Erythroblast (primary cell): ENCODE results near the gene POLR1G.

Experiments
- DNase-seq, 2 experiments: peaks; one replicate each; lab custom pipeline; 2025; lab: John Stamatoyannopoulos, UW
- GATA1 ChIP-seq: IDR thresholded peaks from 2 replicates; pipeline ENCODE4 v1.6.1; 2011; ENCODE audit warnings: low read depth, mild to moderate bottlenecking, control low read depth, low read length, moderate library complexity
- POLR2A ChIP-seq: IDR thresholded peaks from 2 replicates; pipeline ENCODE4 v1.6.1; 2011; ENCODE audit warnings: mild to moderate bottlenecking, low read length

The POLR1G gene, protein sequence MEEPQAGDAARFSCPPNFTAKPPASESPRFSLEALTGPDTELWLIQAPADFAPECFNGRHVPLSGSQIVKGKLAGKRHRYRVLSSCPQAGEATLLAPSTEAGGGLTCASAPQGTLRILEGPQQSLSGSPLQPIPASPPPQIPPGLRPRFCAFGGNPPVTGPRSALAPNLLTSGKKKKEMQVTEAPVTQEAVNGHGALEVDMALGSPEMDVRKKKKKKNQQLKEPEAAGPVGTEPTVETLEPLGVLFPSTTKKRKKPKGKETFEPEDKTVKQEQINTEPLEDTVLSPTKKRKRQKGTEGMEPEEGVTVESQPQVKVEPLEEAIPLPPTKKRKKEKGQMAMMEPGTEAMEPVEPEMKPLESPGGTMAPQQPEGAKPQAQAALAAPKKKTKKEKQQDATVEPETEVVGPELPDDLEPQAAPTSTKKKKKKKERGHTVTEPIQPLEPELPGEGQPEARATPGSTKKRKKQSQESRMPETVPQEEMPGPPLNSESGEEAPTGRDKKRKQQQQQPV

DNA sequence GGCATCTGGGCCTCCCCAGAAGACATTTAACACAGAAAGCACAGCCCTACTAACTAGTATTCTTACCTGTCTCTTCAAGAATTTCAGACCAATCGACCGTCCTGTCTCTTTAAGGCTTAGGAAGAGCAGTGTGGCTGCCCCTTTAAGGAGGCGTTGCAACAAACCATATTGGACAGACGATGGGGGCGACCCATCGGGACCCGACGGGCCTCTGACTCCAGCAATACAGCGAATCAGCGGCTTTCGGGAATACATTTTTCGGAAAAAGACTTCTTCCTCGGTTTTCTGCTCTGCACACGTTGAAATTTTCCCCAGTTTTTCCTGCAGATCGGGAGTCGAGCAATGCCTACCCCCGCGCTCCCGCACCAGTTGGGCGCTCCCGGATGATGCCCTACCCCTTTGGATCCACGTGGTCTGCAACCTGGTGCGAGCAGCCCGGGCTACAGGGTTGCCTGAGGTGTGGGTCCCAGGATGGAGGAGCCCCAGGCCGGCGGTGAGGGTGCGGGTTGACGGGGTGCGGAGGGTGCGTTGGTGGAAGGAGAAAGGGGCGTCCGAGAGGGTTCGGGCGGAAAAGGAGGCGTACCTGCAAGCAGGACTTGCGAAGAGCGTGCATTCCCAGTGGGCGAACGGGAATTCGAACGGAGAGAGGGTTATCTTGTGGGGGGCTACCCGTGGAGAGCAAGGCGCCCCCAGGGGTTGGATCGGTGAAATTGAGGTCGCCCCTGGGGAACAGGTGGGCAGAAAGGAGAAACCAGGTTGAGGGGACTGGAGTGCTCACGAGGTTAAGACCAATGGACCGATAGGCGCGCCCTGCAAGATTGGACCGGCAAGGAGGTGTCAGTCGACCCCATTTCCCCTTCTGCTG lies at the start of gene POLR1G:
POLR1G (plus strand) TSS at position 419 of the 865 bp plus-strand sequence; CDS start at position 472, 53 bp downstream.
- peak; percentile 88 to 91 for DNase-seq
- TF ChIP-seq GATA1 (no peak), POLR2A (peak; percentile 26)

DNA sequence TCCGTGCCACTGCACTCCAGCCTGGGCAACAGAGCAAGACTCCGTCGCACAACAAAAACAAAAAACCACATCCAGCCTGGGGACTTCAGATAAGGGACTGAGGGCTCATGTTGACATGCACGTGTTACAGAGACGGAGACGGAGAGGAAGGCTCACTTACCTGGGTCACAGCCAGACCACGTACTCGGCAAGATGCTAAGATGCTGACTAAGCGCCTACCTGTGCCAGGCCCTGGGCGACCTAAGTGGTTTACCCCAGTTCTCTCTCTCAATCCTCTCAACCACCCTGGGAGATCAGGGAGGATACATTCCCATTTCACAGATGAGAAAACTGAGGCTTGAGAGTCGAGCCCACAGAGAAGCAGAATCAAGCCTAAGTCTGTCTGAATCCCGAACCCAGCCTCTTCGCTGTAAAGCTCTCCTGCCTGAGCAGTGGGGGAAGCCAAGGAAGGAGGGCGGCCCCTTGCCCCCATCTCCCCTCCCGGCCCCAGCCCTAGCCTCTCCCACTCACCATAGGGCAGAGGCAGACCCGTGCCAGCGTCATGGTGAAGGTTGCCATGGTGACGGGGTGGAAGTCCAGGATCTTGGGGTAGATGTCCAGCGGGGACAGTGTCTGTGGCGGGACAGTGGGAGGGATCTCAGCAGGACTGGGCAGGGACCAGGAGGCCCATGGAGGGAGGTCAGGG lies 49.5 kb upstream of the POLR1G start:
- DNase-seq: peak in 1 of 2 experiments; percentile 42
- TF ChIP-seq GATA1 (no peak), POLR2A (no peak)

DNA sequence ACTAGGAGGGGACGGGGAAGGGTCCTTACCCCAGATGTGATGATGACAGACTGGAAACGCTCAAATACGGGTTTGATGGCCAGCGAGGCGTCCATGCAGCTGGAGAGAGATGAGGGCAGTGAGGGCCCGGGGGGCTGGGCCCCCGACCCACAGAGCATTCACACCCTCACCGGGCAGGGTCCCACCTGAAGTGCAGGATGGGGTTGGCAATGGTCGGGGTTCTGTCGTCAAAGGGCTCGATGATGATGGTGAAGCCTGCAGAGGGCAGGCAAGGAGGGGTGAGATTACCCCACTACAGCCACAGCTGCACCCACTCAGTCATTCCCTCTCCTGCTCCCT lies 49.0 kb upstream of the POLR1G start:
- no peak for TF ChIP-seq POLR2A
- no peak for TF ChIP-seq GATA1
- no peak for DNase-seq

DNA sequence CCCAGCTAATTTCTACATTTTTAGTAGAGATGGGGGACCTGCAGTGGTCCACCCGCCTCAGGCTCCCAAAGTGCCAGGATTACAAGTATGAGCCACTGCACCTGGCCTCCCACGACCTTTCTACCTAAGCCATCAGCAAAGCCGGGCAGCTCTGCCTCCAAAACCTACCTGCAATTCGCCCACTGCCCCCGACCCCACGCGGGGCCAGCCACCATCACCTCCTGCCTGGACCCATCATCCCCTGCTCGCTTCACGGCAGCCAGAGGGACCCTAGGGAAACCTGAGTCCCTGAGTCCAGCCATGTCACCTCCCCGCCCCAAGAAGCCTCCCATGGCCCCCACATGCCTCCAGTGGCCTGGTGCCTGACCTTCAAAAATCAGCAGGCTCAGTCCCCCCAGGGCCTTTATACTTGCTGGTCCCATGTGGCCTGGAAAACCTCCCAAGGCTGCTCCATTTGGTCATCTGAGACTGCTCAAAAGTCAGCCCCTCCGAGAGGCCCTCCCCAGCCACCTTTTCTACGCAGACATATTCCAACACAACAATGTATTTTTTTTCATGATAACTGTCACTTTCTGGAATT lies 48.1 kb upstream of the POLR1G start:
- TF ChIP-seq POLR2A (no peak), GATA1 (no peak)
- DNase-seq: no peak

DNA sequence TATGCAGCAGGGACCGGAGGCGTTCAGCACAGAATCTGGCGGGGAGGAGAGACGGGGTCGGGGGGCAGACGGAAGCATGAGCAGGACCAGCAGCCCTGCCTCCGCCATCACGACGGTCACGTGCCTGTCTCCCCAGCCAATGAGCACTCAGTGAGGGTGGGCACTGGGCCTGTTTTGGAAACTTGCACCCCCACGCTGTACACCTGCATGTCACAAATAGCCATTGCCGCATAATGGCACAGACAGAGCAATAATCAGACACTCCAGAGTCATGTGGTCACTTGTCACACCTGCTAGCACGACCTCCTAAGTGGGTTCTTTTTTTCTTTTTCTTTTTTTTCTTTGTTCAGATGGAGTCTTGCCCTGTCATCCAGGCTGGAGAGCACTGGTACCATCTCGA lies 44.8 kb upstream of the POLR1G start:
- TF ChIP-seq POLR2A (no peak), GATA1 (no peak)

DNA sequence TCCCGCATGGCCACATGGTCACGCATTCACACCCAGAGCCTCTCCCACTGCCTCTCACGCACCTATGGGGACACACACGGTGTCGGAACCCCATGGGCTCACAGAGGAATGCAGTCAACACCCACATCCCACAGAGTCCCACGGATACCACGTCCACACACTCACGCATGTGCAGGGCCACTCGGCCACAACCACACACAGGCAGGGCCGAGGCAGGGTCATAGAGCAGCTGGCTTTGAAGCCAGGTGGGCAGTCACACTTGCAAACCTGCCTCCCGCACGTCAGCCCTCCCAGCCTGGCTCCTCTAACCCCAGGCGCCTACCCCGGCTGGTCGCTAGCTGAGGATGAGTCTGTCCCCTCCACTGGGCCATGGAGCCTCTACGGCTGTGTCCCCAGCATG lies 44.2 kb upstream of the POLR1G start:
- no peak for DNase-seq
- TF ChIP-seq GATA1: no peak
- no peak for TF ChIP-seq POLR2A

More for the DNA sequence above, 44.8 kb upstream of the POLR1G start:
- DNase-seq: no peak

DNA sequence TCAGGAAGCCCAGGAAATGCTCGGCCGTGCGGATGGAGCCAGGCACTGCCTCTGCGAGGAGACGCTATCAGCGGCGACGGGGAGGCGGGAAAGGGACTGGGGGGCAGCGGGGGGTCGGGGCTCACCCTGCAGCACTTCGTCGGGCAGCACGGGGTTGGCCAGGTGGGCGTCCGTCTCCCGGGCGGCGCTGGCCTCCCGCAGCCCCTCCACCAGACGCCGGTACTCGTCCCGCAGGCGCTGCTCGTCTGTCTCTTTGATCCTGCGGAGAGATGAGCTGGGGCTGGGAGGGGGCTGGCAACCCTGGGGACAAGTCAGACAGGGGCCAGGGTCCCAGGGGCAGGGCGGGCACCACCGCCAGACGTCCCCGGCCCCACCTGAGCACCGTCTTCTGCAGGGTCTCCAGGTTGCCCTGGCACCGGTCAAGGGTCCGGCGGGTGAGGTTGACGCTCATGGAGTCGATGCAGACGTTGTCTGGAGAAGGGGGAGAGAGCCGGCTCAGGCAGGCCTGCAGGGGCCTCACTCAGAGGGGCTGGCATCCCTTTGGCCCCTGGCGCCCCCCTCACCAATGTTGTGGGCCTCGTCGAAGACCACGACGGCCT lies 42.5 kb upstream of the POLR1G start:
- TF ChIP-seq GATA1 (no peak), POLR2A (no peak)

DNA sequence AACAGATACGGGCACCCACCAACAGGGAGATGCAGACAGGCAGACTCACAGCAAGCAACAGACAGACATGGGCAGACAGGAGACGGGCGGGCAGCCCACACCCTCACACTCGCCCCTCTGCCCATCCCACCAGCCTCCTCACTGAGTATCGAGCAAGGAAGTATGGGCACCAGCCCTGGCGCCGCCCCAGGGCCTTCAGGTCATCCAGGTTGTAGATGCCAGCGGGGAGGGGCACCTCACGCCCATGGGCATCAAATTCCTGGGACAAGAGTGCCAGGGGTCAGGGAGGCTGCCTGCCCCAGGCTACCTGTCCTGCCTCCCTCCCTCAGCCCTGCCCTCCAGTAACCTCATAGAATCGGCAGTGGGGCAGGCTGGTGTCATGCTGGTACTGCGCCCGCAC lies 41.7 kb upstream of the POLR1G start:
- no peak for DNase-seq
- TF ChIP-seq POLR2A (no peak), GATA1 (no peak)

More for the DNA sequence above, 42.5 kb upstream of the POLR1G start:
- no peak for DNase-seq

DNA sequence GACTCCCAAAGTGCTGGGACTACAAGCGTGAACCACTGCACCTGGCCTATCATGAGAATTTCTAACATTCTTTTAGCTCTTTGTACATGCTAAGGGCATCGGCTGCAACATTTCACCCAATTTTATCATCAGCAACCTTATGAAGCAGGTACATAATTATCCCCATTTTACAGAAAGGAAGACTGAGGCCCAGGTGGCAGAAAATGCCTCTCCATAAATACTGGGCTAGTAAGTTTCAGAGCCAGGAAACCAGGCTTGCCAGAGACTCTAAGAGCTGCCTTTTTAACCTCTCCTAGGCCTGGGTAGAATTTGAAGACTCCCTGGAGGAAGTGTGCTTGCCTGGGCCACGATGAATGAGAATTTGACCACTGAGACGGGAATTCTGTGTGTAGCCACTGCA lies 38.3 kb upstream of the POLR1G start:
- no peak for DNase-seq
- TF ChIP-seq POLR2A: no peak

DNA sequence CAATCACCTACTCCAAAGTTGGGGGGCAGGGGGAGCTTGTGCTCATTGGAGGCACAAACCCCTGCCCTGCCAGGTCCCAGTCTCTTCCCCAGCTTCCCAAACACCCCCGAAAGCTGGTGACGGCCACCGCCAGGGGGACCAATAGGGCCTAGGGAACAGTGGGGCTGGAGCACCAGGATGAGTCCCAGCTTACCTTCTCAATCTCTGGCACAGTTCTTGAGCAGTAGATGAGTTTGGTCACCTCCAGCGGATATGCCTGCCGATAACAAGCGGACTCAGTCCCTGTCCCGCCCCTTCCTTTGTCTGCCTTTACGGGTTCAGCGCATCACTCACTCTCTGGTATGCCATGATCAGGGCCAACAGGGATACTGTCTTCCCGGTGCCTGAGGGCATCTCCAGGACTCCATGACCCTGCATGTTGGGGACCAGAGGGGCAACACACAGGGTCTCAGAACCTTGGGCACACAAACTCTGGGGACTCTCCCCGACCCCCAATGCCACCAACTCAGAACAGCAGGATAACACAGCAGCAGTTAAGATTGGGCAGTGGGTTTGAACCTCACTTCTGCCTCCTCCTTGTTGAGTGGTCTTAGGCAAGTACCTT lies 37.6 kb upstream of the POLR1G start:
- no peak for DNase-seq
- no peak for TF ChIP-seq POLR2A
- no peak for TF ChIP-seq GATA1

DNA sequence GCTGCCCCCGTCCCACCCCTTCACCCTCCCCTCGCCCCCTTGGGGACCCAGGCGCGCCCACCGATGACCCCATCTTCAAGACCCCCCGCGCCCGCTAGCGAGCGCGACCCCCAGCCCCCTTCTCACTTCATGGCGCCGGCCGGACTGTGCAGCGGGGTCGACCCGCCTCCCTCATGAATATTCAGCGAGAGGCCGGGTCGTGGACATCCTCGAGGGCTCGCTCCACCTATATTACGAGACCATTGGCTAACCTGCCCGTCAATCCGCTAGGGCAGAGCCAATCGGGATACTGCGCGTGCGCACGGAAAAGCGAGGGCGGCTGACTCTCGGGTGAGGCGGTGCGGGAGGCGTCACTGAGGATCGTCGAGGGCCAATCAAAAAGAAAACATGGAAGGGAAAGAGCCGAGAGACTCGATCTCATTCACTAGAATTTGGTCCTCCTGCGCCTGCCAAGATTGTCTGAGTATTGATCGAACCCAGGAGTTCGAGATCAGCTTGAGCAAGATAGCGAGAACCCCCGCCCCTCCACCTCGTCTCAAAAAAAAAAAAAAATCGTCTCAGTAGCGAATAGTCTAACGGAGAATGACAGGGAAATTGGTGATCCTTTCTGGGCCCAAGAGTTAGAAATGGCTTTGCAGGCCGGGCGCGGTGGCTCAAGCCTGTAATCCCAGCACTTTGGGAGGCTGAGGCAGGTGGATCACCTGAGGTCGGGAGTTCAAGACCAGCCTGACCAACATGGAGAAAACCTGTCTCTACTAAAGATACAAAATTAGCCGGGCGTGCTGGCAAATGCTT lies 35.8 kb upstream of the POLR1G start, which contains the start of gene ERCC2:
ERCC2 (minus strand) TSS at position 164 of the 795 bp plus-strand sequence; CDS start at position 131, 33 bp downstream.
- no peak for TF ChIP-seq GATA1
- peak; percentile 70 for TF ChIP-seq POLR2A
- peak; percentile 99 for DNase-seq

DNA sequence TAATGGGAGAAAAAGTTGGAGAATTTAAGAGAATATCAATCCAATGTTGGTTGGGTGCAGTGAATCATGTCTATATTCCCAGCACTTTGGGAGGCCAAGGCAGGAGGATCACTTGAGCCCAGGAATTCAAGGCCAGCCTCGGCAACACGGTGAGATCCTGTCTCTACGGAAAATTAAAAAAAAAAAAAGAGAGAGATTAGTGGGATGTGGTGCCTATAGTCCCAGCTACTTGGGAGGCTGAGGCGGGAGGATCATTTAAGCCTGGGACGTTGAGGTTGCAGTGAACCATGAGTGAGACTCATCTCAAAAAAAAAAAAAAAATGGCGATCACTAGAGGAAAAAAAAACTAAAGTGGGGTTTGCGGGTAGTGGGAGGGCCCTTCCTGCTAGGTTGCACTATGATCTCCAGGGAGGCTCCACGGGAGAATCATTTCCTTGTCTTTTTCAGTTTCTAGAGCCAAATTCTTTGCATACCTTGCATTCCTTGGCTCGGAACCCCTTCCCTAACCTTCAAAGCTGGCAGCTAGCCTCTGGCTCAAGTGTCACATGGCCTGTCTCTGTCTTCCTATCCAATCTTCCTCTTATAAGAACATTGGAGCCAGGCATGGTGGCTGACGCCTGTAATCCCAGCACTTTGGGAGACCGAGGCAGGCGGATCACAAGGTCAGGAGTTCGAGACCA lies 30.3 kb upstream of the POLR1G start:
- TF ChIP-seq POLR2A: no peak
- no peak for DNase-seq
